Psoas muscle (tissue), 8 donors: ENCODE results near the gene KLHL2. TPM values are rescaled to one million over a fixed set of nuclear protein-coding genes. Genes with fewer than 3 reads are reported as not detected.

Source experiments
- ATAC-seq, 4 donors: fragments of 200-7000 bp; cut with Tn5 transposase; one replicate each; pipeline ENCODE4 v1.9.1; 2020; ENCODE audit warnings: moderate library complexity in 3 of 4, mild to moderate bottlenecking in 2 of 4
- DNase-seq, 2 donors: peaks; one replicate each; pipeline ENCODE4 v3.0.0-alpha.2; 2020
- H3K27ac ChIP-seq: fragments of 200-600 bp; one replicate; pipeline ENCODE4 v1.8.0; 2022
- H3K27me3 ChIP-seq, 3 donors: fragments of 200-600 bp in 1 of 3; one replicate each; pipeline versions ENCODE4 v1.6.1 to v1.8.0; 2013 to 2022; ENCODE audit warnings: low read length in 2 of 3, mild to moderate bottlenecking in 2 of 3, moderate library complexity in 1 of 3; ENCODE audit not compliant: insufficient read depth in 3 of 3
- H3K36me3 ChIP-seq, 2 donors: fragments of 200-600 bp in 1 of 2; one replicate each; pipeline versions ENCODE4 v1.6.1 to v1.8.0; 2013 to 2022; ENCODE audit warnings: low read depth in 1 of 2, mild to moderate bottlenecking in 1 of 2, moderate library complexity in 1 of 2; ENCODE audit not compliant: insufficient read depth in 1 of 2
- H3K4me1 ChIP-seq: fragments of 200-600 bp; one replicate; pipeline ENCODE4 v1.8.0; 2022
- H3K4me3 ChIP-seq: fragments of 200-600 bp; one replicate; pipeline ENCODE4 v1.8.0; 2022; ENCODE audit warnings: mild to moderate bottlenecking
- H3K9me3 ChIP-seq: fragments of 200-600 bp; one replicate; pipeline ENCODE4 v1.8.0; 2022
- CTCF ChIP-seq: fragments of 200-600 bp; IDR thresholded peaks from one replicate; pipeline ENCODE4 v1.8.0; 2022; ENCODE audit warnings: antibody characterized with exemption
- WGBS, 3 donors: extraction: QIAGEN DNeasy Blood & Tissue Kit; methylation state at CpG; one replicate each; pipeline versions ENCODE4 v1.1.6 to v1.1.7; 2013; 5-methylcytosine and 5-hydroxymethylcytosine counted together
- intact Hi-C, 2 donors: fragments of 100-400 bp; cut with DNase I; formaldehyde crosslinking; loops; one replicate each; pipeline versions ENCODE4 v1.11.0 to v1.14.2; 2022
- polyA plus RNA-seq, 3 donors: library from polyadenylated mRNA; stranded (reverse); fragments of 200-250 nt; gene quantifications; one replicate each; pipeline ENCODE4 v1.2.3, GENCODE V29; 2013
- total RNA-seq, 4 donors: library from RNA; stranded (reverse); fragmentation: NEBNext Ultra II Directional in 2 of 4; extraction: Animal tissue kit (Norgen Biotek cat#: 25700) in 2 of 4; gene quantifications; one replicate each; pipeline versions ENCODE4 v1.2.1 to v1.2.4, GENCODE V29; 2021 to 2023
- donor health status: healthy with polysubstance abuse.
- donor health status: DM: no; HTN: no; CAD: no; lungs with moderate emphysema.
- donor health status: Bipolar disorder and iron deficiency.
- donor health status: healthy.
- donor health status: DM: yes; HTN: yes; CAD: no.
- donor health status: DM: no; HTN: no; CAD: no.
- donor health status: DM: no; HTN: no; CAD: no.
- donor health status: DM: yes; HTN: yes; CAD: no.

The KLHL2 gene
- total and polyA plus RNA-seq, 7 donors = 3.1 to 7.8 (median 4.5) TPM

- intact Hi-C loops = loop anchor here in 1 of 2 donors (10.0 kb wide), 1 partner anchor 209 kb away; no protein-coding TSS in a partner anchor
- Histone ChIP-seq H3K4me1 (no peaks in the 10 kb centered on the region), H3K36me3 (peaks cover 0 to 34% of the 10 kb centered on the region in 2 donors), H3K27ac (no peak overlapping the region), H3K9me3 (no peaks in the 10 kb centered on the region), H3K4me3 (no peak overlapping the region), H3K27me3 (no peaks in the 10 kb centered on the region)
- ATAC-seq (no peak), DNase-seq (no peak)
- WGBS, 3 donors = 71 to 77% (median 74%) methylated on average over 13 of the region's 13 CpGs
- TF ChIP-seq CTCF = no peak
Measured at GRCh38 chr4:165343353-165344191, 136.2 kb downstream of the KLHL2 start.

- H3K36me3 ChIP-seq = peaks cover 0 to 15% of the 10 kb centered on the region in 2 donors
- no peak for DNase-seq
- no peaks in the 10 kb centered on the region for H3K4me1 ChIP-seq
- H3K4me3 ChIP-seq = no peak overlapping the region
- no peaks in the 10 kb centered on the region for H3K9me3 ChIP-seq
- WGBS, 3 donors = 67 to 76% (median 70%) methylated on average over 10 of the region's 10 CpGs
- TF ChIP-seq CTCF = no peak
- intact Hi-C loops = loop anchor here in 1 of 2 donors (10.0 kb wide), 1 partner anchor 211 kb away; no protein-coding TSS in a partner anchor
- ATAC-seq = no peak
- no peaks in the 10 kb centered on the region for H3K27me3 ChIP-seq
- H3K27ac ChIP-seq = no peak overlapping the region
Measured at GRCh38 chr4:165345666-165346417, 138.5 kb downstream of the KLHL2 start.

DNA sequence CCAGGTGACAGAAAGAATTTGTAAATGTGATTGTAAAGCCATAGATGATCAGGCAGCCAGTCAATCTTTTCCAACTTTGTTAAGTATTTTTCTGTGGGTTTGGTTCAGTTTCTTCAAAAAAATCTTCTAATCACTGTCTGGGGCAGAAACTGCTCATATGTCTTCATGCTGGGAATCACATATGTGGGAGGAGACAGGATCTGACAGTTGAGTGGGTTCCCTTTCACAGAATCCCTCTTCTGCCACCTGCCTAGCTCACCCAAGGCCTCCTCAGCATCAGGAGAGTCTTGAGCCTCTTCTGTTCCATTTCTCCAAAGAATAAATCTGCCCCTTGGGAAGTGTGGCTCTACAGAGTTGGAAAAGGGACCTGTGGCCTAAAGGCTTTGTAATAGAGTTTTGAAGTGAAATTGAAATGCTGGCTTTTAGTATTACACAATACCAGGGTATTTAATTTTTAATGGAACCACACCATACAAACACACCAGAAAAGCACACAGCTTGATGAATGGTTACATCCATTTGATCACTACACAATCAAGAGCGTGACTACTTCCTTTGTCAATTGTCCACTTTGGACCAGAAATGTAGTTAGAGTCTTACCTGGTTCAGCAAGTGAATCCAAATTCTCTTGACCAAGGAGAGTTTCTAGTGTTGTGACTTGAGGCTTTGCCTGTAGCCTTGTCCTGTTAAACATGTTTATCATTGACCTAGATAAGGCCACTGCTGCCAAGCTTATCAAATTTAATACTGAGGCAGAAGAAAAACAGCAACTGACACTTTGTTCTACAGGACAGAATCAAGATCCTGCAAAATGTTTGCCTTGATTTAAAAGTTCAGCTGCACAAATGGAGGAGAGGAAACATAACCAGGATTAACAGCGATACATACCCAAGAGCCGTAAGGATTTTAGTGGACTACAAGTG is 140.5 kb downstream of the KLHL2 start:
- DNase-seq = no peak
- intact Hi-C loops = loop anchor here in 1 of 2 donors (10.0 kb wide), 1 partner anchor 213 kb away; no protein-coding TSS in a partner anchor
- Histone ChIP-seq H3K27ac (no peak overlapping the region), H3K36me3 (no peaks in the 10 kb centered on the region), H3K4me1 (no peaks in the 10 kb centered on the region), H3K27me3 (no peaks in the 10 kb centered on the region), H3K4me3 (no peak overlapping the region), H3K9me3 (no peaks in the 10 kb centered on the region)
- no peak for TF ChIP-seq CTCF
- no peak for ATAC-seq
- WGBS, 3 donors = 77 to 93% (median 78%) methylated on average over 3 of the region's 3 CpGs

- DNase-seq (no peak), ATAC-seq (no peak)
- no peaks in the 10 kb centered on the region for H3K36me3 ChIP-seq
- intact Hi-C loops = loop anchor here in 1 of 2 donors (10.0 kb wide), 1 partner anchor 113 kb away; no protein-coding TSS in a partner anchor
- no peaks in the 10 kb centered on the region for H3K4me1 ChIP-seq
- 82 to 84% (median 83%) methylated on average over 5 of the region's 5 CpGs for WGBS, 3 donors
- no peaks in the 10 kb centered on the region for H3K27me3 ChIP-seq
- no peak overlapping the region for H3K4me3 ChIP-seq
- TF ChIP-seq CTCF = no peak
- no peaks in the 10 kb centered on the region for H3K9me3 ChIP-seq
- H3K27ac ChIP-seq = no peak overlapping the region
Measured at GRCh38 chr4:165351359-165352130, 144.2 kb downstream of the KLHL2 start.
